HuH-7 (cell line): ENCODE data around the gene LPO.

Experiments
- DNase-seq: peaks from one replicate; pipeline ENCODE4 v3.0.0; 2011; ENCODE audit warnings: low spot score

The LPO gene

GRCh38 chr17:58277802-58278595, 39.6 kb downstream of the LPO start:
- DNase-seq: no peak

DNA sequence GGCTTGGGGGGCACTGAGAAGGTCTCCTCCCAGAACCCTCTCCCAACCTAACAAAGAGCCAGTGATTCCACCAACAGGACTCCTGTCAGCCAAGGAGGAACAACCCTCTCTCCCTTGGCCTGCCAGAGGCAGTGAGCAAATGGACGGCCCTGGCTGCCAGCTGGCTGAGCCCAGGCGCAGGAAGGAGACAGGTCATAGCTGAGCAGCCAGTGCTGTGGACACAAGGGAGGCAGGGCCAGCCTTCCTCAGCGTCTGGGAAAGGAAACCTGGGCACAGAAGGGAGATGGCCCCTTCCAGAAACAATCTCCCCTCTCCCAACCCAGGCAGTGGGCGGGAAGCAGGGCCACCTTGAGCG, 40.3 kb downstream of the LPO start:
- DNase-seq: no peak

DNA sequence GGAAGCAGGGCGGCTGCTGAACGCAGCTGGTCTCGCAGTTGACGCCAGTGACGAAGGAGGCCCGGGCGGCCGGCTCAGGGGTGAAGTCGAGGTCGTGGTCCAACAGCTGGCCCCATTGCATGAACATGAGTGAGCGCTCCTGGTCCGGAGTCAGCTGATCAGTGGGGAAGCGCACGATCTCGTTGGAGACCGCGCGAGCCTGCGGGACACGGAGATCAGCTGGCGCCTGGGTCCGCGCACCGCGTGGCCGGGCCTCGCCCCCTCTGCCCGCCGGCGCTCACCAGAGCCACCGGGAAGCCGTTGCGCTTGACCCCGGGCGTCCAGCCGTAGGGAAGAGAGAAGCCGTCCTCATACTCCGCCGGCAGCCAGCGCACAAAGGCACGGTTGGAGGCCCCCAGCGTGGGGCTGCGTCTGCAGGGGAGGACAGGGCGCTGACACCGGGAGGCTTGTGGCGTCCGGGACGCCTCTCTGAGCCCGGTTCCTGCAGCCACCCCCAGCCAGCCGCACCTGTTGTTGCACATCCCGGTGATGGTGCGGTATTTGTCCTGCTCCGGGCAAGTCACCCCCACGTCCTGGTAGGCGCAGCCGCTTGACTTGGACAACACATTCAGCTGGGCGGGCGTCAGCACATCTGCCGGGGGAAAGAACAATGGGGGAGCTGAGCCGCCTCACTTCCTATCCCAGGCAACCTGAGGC, 40.8 kb downstream of the LPO start:
- DNase-seq: no peak

- DNase-seq: no peak
Measured at GRCh38 chr17:58279736-58280479, 41.5 kb downstream of the LPO start.

DNA sequence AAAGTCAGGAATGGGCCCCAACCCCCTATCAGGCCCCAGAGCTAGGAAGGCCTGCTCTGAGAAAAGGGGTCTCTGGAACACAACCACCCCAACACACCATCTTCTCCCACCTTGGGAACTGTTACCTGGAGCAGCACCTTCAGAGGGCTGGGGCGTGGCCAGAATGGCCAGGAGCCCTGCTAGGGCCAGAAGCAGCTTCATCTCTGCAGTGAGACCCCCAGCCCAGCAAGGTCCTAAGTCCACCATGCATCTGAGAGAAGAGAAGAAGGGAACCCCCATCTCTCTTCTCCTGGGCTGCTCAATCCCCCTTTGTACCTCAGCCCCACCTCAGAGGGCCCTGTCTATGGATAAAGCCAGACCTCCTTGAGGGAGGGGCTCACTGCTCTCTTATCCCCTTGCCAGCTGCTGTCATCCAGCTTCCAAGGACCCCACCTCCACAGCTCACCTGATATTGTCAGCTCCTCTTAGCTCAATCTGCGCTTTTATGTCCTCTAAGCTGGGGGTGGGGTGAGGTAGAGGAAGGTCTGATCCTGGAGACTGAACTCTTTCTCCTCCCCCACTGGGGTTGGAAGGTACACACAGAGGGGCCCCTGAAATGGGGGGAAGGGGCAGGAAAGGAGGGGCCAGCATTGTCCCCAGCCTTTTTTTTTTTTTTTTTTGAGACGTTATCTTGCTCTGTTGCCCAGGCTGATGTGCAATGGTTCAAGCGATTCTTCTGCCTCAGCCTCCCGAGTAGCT, 42.3 kb downstream of the LPO start, which contains the start of gene MPO:
TSS of gene MPO (minus strand) at position 456 of the 738 bp plus-strand sequence. CDS start at position 279, 177 bp downstream.
- no peak for DNase-seq

DNA sequence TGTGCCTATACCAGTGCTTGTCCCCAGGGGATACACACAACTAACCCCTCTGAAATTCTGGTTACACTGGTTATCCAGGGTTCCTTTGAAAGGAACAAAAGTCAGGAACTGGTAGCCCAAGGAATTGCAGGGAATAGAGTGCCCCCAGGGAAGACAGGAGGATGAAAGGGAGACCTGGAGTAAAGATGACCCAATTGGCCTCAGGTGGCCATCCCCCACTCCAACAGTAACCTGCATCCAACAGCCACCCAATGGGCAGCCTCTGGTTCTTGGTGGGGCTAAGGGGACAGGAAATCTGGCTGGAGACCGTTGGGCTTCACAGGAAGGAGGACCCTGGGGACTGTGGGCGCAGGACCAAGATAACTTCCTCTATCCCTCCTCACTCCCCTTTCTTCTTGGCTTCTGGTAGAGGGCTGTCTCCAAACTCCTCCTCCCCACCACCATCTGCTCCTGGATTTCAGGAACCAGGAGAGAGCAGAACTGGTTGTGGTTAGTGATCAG, 43.2 kb downstream of the LPO start:
- DNase-seq: no peak

- no peak for DNase-seq
Measured at GRCh38 chr17:58282442-58282841, 44.1 kb downstream of the LPO start.

GRCh38 chr17:58283674-58284612, 45.6 kb downstream of the LPO start:
- DNase-seq: no peak

DNA sequence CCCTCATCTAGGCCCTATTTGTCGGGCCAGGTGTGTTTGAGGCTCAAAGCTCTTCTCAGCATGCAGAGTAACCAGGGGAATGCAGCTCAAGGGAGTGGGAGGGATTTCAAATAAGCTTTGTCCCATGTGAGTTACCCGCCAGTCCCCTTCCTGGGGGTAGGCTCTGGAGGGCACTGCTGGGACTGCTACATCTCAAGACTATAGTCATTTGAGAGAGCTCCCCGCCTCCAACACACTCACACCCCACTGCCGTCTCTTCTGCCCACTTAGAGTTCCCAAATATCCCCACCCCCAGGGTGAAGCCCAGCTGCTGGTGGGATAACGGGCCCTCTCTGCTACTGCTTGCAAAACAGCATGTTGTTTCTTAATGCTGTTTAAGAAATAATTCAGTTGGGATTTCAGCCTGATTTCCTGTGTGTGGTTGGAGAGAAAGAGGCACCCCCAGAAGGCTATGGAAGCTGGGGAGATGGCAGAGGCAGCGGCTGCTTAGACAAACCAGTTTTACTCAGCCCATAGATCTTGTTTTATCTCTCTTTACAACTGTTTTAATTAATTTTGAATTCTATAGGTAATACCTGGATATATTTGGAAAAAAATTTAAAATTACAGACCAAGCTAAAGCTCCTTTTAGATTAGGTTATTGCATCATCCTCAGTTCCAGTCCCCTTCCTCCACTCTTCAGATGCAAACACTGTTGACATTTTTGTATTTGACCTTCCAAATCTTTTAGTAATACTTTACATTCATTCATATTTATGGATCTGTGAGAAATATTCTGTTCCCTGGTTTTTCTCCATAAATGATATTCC, 46.4 kb downstream of the LPO start:
- DNase-seq: no peak

- no peak for DNase-seq
Measured at GRCh38 chr17:58285422-58285810, 47.0 kb downstream of the LPO start.

GRCh38 chr17:58289869-58290268, 51.5 kb downstream of the LPO start:
- DNase-seq: no peak

GRCh38 chr17:58291246-58291645, 52.9 kb downstream of the LPO start:
- DNase-seq: no peak

- no peak for DNase-seq
Measured at GRCh38 chr17:58294034-58294433, 55.6 kb downstream of the LPO start.

GRCh38 chr17:58300336-58300735, 62.0 kb downstream of the LPO start:
- DNase-seq: no peak

- DNase-seq: no peak
Measured at GRCh38 chr17:58301504-58302150, 63.2 kb downstream of the LPO start.

GRCh38 chr17:58302171-58302918, 64.0 kb downstream of the LPO start:
- DNase-seq: no peak

DNA sequence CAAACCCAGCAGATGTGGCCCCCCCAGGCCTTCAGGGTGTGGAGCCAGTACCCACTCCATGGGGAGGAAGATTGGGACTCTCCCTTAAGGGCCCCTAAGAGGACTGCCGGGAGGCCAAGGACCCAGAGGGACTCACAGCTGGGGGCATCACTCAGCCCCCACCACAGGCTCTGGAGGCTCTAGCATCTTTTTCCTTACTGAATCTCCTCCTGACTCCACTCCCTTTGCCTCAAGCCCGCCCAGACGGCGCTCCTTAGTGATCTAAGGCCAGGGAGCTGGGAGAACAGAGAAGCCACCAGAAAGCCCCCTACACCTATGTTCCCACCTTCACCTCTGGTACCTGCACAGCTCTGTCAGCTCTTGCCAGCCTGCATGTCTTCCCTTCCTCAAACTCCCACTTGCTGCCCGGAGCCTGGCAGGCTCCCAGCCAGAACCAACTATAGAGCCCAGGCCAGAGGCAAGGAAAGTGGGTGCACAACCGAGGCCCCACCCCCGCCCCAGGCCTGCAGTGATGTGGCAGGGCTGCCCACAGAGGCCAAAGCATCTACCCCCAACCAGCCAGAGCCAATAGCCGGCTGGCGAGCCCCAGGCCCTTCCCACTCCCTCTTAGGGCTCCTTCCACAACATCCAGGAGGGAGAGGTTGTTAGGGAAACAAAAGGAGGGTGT, 64.7 kb downstream of the LPO start:
- no peak for DNase-seq
